GM13977 (cell line): ENCODE results near the gene LELP1.
"Not testable (repeated sequence)": the region's sequence is repeated elsewhere in the genome, so short reads cannot be mapped to it uniquely, and the experiment has no call there.

Source experiments
- DNase-seq: peaks from one replicate; pipeline ENCODE4 v3.0.0; 2012; ENCODE audit warnings: low spot score
- in situ Hi-C: fragments of 300-500 bp; cut with MboI; formaldehyde crosslinking; loops from one replicate; pipeline ENCODE4 v1.12.0; 2022; ENCODE audit warnings: low sequenced_read_pairs, low pct_unique_long_range_greater_than_20kb, mixed read lengths, inconsistent platforms; ENCODE audit not compliant: unreplicated experiment
- TF ChIP-seq, protein P1 (sequence below): IDR thresholded peaks from 2 replicates; pipeline ENCODE4 v1.5.1; 2012; ENCODE audit warnings: mild to moderate bottlenecking, control low read depth; ENCODE audit not compliant: insufficient read depth; ENCODE audit errors: extremely low read depth, missing control alignments

The LELP1 gene

GRCh38 chr1:153227810-153228209 is 24.6 kb downstream of the LELP1 start:
- in situ Hi-C loops: no loop called here
- TF ChIP-seq, protein P1, sequence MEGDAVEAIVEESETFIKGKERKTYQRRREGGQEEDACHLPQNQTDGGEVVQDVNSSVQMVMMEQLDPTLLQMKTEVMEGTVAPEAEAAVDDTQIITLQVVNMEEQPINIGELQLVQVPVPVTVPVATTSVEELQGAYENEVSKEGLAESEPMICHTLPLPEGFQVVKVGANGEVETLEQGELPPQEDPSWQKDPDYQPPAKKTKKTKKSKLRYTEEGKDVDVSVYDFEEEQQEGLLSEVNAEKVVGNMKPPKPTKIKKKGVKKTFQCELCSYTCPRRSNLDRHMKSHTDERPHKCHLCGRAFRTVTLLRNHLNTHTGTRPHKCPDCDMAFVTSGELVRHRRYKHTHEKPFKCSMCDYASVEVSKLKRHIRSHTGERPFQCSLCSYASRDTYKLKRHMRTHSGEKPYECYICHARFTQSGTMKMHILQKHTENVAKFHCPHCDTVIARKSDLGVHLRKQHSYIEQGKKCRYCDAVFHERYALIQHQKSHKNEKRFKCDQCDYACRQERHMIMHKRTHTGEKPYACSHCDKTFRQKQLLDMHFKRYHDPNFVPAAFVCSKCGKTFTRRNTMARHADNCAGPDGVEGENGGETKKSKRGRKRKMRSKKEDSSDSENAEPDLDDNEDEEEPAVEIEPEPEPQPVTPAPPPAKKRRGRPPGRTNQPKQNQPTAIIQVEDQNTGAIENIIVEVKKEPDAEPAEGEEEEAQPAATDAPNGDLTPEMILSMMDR: no peak
- no peak for DNase-seq

GRCh38 chr1:153228491-153228890 is 25.3 kb downstream of the LELP1 start:
- in situ Hi-C loops: no loop called here
- TF ChIP-seq, protein P1: no peak
- no peak for DNase-seq

DNA sequence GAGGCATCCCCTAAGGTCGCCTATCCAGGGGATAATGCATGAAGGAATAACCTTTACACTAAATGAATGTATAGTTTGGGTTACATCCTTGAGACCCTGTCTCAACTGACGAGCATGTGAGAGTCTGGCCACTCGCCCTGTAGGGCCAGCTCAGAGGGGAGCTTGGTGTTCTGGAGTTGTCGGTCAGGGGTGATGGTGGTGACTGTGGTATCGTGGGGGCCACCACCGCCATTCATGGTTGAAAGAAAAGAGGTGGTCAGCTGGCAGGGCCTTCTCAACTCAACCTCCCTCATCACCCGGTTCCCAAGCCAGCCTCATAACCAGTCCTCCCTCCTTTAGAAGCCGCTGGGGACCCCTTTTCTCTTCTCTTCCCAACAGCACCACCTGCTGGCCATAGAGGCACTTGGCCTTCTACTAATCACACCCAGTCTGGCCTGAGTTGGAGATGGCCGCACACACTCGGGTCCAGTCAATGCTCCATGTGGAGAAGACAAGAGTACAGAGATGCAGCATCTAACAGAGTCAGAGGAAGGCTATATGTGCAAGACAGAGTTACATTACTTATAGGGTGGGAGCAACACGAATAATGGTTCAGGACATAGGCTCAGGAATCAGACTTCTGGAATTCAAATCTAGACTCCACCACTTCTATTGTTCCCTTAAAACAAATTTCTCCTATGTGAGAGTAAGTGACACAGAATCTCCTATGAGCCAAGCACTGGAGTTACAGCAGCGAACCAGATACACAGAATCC is 26.0 kb downstream of the LELP1 start:
- TF ChIP-seq, protein P1: peak; percentile 59
- in situ Hi-C loops, DNase-seq: not testable (repeated sequence)

GRCh38 chr1:153231363-153231762 is 28.1 kb downstream of the LELP1 start:
- in situ Hi-C loops: no loop called here
- TF ChIP-seq, protein P1: no peak
- no peak for DNase-seq

DNA sequence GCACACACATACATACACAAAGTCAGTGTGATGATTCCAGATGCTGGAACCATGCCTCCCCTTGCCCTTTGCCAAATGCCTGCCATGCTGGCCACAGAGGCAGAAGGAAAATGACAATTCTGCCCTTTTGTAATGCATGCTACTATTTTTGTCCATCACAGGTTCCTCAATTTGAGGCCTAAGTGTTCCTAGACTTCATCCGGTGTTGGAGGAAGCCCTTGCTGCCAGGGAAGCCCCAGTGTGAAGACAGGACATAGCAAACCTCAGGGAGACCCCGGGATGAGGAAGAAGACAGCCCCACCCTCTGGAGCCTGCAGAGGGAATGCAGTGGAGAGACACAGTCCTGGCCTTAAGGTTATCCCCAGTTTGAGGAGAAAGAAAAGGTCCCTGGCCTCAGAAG is 28.6 kb downstream of the LELP1 start:
- in situ Hi-C loops: no loop called here
- TF ChIP-seq, protein P1: no peak
- DNase-seq: no peak

DNA sequence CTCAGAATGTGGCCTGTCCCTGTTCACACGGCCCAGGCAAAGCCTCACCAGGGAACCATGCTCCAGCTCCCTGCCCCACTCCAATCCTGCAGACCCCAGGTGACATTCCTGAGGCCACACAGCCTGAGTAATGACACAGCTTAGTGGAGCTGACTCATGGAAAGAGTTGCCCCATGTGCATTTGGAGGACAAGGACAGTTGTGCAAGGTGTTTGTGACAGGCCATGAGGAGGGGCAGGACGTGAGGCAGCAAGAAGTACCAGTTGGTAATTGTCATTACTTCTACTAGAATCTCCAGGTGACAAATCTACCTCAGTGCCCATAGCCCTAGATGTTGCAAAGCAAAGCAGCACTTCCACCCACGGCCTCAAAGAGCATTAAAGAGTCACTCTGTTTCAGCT is 29.3 kb downstream of the LELP1 start:
- TF ChIP-seq, protein P1: no peak
- DNase-seq: no peak

More for the DNA sequence above, 29.3 kb downstream of the LELP1 start:
- in situ Hi-C loops: no loop called here
